HCT116 (cell line): ENCODE measurements around the gene SLC26A9.

ENCODE experiments used
- CTCF ChIP-seq, 3 experiments: fragments of 200-600 bp in 1 of 3; sonication (generic) in 1 of 3; IDR thresholded peaks in 2 of 3; conservative IDR thresholded peaks in 1 of 3; 2 replicates each; pipeline ENCODE4 v1.5.1; 2012 to 2017; ENCODE audit warnings: low read depth in 2 of 3, low read length in 2 of 3, antibody characterized with exemption in 1 of 3, borderline replicate concordance in 1 of 3, control low read depth in 1 of 3, mild to moderate bottlenecking in 1 of 3, mixed read lengths in 1 of 3, mixed run types in 1 of 3, moderate library complexity in 1 of 3; ENCODE audit not compliant: insufficient read depth in 1 of 3
- SP1 ChIP-seq: IDR thresholded peaks from 2 replicates; pipeline ENCODE4 v1.6.1; 2012; ENCODE audit warnings: low read depth
- ZBTB33 ChIP-seq: IDR thresholded peaks from 2 replicates; pipeline ENCODE4 v1.6.1; 2011; ENCODE audit warnings: mild to moderate bottlenecking, low read length, moderate library complexity; ENCODE audit not compliant: insufficient replicate concordance; ENCODE audit errors: extremely low read depth

GRCh38 chr1:205936311-205936710, 6.9 kb downstream of the SLC26A9 start:
- no peak for TF ChIP-seq CTCF (IDR thresholded peaks at IDR 0.05 in 2 of 3, conservative IDR thresholded peaks at IDR 0.05 in 1 of 3; ENCODE audit: borderline replicate concordance in 1 of 3, insufficient read depth in 1 of 3, low read depth in 2 of 3, low read length in 2 of 3)
- no peak for TF ChIP-seq SP1
- no peak for TF ChIP-seq ZBTB33
